GM23338 (cell line): ENCODE data around the gene DYNLL2. TPM values are rescaled to one million over a fixed set of nuclear protein-coding genes. Genes with fewer than 3 reads are reported as not detected.

Source experiments
- JUNB ChIP-seq: IDR thresholded peaks from one replicate; pipeline ENCODE4 v1.6.1; 2016; ENCODE audit warnings: antibody characterized with exemption; ENCODE audit not compliant: unreplicated experiment
- REST ChIP-seq: IDR thresholded peaks from one replicate; pipeline ENCODE4 v1.6.1; 2018; ENCODE audit warnings: antibody characterized with exemption; ENCODE audit not compliant: unreplicated experiment
- ZNF331 ChIP-seq: fragments of 250-450 bp; sonication (Bioruptor Pico); IDR thresholded peaks from 2 replicates; pipeline ENCODE4 v1.5.0; 2020; ENCODE audit warnings: low read depth, mild to moderate bottlenecking, moderate library complexity
- polyA plus RNA-seq: library from polyadenylated mRNA; unstranded; fragments of >200 nt; fragmentation: Nextera tagmentation; extraction: Ambion mirVana; gene quantifications from 2 replicates; pipeline ENCODE4 v1.2.1, GENCODE V29; 2016
- total RNA-seq: library from RNA; depleted of rRNA; stranded (reverse); fragments of >200 nt; shearing (Covaris generic); gene quantifications from 2 replicates; pipeline ENCODE4 v1.2.3, GENCODE V29; 2014
- TF ChIP-seq, protein P1 (sequence below): fragments of 250-450 bp; sonication (Bioruptor Pico); IDR thresholded peaks from 2 replicates; pipeline ENCODE4 v1.5.0; 2020; ENCODE audit warnings: mild to moderate bottlenecking, moderate library complexity

DYNLL2 gene
- total and polyA plus RNA-seq, 2 experiments from 2014 or later = 5.1 to 30.0 TPM

DNA sequence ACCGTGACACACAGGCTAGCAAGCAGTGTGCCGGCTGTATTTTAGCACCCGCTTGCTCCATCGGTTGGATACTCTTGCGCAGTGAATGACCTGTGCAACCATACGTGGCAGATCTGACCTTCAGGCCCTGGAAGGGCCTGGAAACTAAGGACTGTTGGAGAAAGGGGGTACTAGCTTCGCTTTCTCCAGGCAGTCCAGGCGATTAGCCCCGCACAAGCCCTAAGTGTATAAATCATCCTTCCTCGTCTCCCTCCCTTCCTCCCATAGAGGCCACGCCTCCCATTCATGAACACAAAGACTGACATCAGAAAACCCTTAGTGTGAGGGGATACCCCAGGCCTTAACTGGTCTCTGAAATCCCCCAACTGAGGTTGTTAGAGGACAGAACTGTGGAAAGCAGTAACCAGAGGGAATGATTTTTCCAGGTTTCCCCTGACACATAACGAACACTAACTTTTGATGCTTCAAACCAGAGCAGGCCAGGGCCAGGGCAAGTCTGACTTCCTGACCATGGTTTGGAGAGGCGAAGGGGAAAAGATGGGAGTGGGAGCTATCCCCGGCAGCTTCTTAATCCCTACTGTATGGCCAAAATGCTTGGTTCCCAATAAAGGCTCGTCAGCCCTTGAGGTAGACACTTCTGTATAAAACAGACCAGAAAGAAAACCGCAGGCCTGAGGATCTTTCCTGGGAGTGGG, 1.4 kb upstream of the DYNLL2 start (continued):
- TF ChIP-seq, protein P1, sequence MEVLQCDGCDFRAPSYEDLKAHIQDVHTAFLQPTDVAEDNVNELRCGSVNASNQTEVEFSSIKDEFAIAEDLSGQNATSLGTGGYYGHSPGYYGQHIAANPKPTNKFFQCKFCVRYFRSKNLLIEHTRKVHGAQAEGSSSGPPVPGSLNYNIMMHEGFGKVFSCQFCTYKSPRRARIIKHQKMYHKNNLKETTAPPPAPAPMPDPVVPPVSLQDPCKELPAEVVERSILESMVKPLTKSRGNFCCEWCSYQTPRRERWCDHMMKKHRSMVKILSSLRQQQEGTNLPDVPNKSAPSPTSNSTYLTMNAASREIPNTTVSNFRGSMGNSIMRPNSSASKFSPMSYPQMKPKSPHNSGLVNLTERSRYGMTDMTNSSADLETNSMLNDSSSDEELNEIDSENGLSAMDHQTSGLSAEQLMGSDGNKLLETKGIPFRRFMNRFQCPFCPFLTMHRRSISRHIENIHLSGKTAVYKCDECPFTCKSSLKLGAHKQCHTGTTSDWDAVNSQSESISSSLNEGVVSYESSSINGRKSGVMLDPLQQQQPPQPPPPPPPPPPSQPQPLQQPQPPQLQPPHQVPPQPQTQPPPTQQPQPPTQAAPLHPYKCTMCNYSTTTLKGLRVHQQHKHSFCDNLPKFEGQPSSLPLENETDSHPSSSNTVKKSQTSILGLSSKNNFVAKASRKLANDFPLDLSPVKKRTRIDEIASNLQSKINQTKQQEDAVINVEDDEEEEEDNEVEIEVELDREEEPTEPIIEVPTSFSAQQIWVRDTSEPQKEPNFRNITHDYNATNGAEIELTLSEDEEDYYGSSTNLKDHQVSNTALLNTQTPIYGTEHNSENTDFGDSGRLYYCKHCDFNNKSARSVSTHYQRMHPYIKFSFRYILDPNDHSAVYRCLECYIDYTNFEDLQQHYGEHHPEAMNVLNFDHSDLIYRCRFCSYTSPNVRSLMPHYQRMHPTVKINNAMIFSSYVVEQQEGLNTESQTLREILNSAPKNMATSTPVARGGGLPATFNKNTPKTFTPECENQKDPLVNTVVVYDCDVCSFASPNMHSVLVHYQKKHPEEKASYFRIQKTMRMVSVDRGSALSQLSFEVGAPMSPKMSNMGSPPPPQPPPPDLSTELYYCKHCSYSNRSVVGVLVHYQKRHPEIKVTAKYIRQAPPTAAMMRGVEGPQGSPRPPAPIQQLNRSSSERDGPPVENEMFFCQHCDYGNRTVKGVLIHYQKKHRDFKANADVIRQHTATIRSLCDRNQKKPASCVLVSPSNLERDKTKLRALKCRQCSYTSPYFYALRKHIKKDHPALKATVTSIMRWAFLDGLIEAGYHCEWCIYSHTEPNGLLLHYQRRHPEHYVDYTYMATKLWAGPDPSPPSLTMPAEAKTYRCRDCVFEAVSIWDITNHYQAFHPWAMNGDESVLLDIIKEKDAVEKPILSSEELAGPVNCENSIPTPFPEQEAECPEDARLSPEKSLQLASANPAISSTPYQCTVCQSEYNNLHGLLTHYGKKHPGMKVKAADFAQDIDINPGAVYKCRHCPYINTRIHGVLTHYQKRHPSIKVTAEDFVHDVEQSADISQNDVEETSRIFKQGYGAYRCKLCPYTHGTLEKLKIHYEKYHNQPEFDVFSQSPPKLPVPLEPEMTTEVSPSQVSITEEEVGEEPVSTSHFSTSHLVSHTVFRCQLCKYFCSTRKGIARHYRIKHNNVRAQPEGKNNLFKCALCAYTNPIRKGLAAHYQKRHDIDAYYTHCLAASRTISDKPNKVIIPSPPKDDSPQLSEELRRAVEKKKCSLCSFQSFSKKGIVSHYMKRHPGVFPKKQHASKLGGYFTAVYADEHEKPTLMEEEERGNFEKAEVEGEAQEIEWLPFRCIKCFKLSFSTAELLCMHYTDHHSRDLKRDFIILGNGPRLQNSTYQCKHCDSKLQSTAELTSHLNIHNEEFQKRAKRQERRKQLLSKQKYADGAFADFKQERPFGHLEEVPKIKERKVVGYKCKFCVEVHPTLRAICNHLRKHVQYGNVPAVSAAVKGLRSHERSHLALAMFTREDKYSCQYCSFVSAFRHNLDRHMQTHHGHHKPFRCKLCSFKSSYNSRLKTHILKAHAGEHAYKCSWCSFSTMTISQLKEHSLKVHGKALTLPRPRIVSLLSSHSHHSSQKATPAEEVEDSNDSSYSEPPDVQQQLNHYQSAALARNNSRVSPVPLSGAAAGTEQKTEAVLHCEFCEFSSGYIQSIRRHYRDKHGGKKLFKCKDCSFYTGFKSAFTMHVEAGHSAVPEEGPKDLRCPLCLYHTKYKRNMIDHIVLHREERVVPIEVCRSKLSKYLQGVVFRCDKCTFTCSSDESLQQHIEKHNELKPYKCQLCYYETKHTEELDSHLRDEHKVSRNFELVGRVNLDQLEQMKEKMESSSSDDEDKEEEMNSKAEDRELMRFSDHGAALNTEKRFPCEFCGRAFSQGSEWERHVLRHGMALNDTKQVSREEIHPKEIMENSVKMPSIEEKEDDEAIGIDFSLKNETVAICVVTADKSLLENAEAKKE (CRISPR knock-in tag) = no peak
- TF ChIP-seq REST (no peak), JUNB (no peak), ZNF331 (CRISPR knock-in tag) (no peak)
